ENCODE data around the gene KCNIP4.

DNA sequence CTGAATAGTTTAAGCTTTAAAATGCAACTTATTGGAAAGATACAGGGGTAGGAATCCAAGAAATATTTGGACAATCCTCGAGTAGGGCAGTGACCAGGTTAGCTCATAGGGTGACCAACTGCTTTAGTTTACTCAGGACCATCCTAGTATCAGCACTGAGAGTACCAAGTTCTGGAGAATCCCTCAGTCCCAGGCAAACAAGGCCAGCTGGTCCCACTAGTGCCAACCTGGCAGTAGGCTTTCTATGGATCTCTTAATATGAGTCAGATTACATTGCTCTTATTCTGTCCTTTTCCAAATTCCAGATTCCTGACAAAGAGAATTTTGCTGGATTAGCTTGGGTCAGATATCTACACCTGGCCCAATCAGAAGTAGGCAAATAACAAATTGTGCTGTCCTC, 493.7 kb downstream of the KCNIP4 start:
- TF ChIP-seq, protein P1, sequence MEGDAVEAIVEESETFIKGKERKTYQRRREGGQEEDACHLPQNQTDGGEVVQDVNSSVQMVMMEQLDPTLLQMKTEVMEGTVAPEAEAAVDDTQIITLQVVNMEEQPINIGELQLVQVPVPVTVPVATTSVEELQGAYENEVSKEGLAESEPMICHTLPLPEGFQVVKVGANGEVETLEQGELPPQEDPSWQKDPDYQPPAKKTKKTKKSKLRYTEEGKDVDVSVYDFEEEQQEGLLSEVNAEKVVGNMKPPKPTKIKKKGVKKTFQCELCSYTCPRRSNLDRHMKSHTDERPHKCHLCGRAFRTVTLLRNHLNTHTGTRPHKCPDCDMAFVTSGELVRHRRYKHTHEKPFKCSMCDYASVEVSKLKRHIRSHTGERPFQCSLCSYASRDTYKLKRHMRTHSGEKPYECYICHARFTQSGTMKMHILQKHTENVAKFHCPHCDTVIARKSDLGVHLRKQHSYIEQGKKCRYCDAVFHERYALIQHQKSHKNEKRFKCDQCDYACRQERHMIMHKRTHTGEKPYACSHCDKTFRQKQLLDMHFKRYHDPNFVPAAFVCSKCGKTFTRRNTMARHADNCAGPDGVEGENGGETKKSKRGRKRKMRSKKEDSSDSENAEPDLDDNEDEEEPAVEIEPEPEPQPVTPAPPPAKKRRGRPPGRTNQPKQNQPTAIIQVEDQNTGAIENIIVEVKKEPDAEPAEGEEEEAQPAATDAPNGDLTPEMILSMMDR (IDR thresholded peaks at IDR 0.05): no peak
- TF ChIP-seq POLR2A (IDR thresholded peaks at IDR 0.05): no peak
